22Rv1 (cell line): Measurements from ENCODE around the gene MT3.
A peak's percentile ranks its signal among the peaks of the same experiment; 100 is the strongest.

ENCODE experiments used
- H3K27ac ChIP-seq: fragments of 450-650 bp; 2 replicates; pipeline ENCODE4 v1.5.1; 2017
- ZFX ChIP-seq: fragments of 450-650 bp; IDR thresholded peaks from 2 replicates; pipeline ENCODE4 v1.6.1; 2017; ENCODE audit warnings: antibody characterized with exemption, borderline replicate concordance
- TF ChIP-seq, protein P1 (sequence below): fragments of 450-650 bp; IDR thresholded peaks from 2 replicates; pipeline ENCODE4 v1.5.1; 2017; ENCODE audit warnings: mild to moderate bottlenecking

The MT3 gene

GRCh38 chr16:56610017-56610608, 20.8 kb downstream of the MT3 start:
- TF ChIP-seq, protein P1, sequence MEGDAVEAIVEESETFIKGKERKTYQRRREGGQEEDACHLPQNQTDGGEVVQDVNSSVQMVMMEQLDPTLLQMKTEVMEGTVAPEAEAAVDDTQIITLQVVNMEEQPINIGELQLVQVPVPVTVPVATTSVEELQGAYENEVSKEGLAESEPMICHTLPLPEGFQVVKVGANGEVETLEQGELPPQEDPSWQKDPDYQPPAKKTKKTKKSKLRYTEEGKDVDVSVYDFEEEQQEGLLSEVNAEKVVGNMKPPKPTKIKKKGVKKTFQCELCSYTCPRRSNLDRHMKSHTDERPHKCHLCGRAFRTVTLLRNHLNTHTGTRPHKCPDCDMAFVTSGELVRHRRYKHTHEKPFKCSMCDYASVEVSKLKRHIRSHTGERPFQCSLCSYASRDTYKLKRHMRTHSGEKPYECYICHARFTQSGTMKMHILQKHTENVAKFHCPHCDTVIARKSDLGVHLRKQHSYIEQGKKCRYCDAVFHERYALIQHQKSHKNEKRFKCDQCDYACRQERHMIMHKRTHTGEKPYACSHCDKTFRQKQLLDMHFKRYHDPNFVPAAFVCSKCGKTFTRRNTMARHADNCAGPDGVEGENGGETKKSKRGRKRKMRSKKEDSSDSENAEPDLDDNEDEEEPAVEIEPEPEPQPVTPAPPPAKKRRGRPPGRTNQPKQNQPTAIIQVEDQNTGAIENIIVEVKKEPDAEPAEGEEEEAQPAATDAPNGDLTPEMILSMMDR = no peak
- no peak for TF ChIP-seq ZFX
- H3K27ac ChIP-seq = peak overlapping the region; percentile 68

- TF ChIP-seq, protein P1 = no peak
- TF ChIP-seq ZFX = no peak
- peak overlapping the region; percentile 68 for H3K27ac ChIP-seq
These were observed 21.3 kb downstream of the MT3 start for GRCh38 chr16:56610609-56611111.

- TF ChIP-seq, protein P1 = no peak
- no peak for TF ChIP-seq ZFX
- no peak overlapping the region for H3K27ac ChIP-seq
These were observed 22.0 kb downstream of the MT3 start for GRCh38 chr16:56611281-56611833.

DNA sequence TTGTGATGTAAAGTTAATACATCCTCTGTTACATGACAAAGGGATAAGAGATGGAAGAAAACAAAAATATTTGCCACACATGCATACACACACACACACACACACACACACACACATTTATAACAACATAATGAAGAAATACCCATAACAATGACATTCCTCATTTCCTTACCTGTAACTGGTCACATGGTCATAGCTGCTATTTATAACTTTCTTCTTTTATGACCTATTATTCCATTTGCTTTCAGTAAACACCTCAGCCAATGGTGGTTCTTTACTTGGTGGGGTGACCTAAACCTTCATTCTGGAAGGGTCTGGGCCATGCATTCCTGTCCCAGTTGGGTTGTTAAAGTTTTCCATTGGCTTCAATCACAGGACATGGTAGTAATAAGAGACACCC, 24.4 kb downstream of the MT3 start:
- H3K27ac ChIP-seq = no peak overlapping the region
- no peak for TF ChIP-seq ZFX
- TF ChIP-seq, protein P1 = no peak

GRCh38 chr16:56614549-56614991, 25.2 kb downstream of the MT3 start:
- H3K27ac ChIP-seq = no peak overlapping the region
- TF ChIP-seq, protein P1 = no peak
- TF ChIP-seq ZFX = no peak

- no peak overlapping the region for H3K27ac ChIP-seq
- no peak for TF ChIP-seq ZFX
- TF ChIP-seq, protein P1 = no peak
These were observed 26.0 kb downstream of the MT3 start for GRCh38 chr16:56615353-56615752.

DNA sequence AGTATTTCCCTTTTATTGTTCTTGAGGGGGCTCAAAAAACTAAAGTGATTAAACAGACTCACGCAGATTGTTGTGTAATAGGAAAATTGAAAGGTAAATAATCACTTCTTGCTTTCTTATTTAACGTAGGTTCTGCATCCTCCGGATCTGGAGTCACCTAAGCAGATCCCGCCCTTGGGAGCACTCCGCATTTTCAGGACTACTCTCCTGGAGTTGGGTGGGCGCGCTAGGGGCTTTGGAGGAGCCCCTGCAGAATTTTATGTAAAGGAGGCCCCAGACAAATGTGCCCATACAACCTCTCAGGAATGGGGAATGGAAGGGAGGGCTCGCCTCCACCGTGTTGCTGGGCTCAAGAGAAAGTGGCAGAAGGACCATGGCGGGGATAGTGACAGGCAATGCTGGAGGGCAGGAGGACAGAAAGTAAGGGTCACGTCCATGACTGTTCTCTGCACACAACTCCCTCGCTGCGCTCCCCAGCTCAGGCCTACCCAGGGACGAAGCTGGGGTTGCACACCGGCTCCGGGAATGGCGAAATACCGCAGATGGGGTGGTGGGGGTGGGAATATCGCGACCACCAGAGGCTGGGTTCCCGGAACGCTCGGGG, 27.4 kb downstream of the MT3 start:
- TF ChIP-seq, protein P1 = no peak
- TF ChIP-seq ZFX = no peak
- H3K27ac ChIP-seq = no peak overlapping the region
